ENCODE results near the gene SMAD9. TPM values are rescaled to one million over a fixed set of nuclear protein-coding genes. Genes with fewer than 3 reads are reported as not detected.

SMAD9 gene
- total and polyA plus RNA-seq, 2 of the 8 experiments (the other 6 are each of a cell fraction or from before 2014, with no cell fraction given): 0.45 to 1.0 TPM

DNA sequence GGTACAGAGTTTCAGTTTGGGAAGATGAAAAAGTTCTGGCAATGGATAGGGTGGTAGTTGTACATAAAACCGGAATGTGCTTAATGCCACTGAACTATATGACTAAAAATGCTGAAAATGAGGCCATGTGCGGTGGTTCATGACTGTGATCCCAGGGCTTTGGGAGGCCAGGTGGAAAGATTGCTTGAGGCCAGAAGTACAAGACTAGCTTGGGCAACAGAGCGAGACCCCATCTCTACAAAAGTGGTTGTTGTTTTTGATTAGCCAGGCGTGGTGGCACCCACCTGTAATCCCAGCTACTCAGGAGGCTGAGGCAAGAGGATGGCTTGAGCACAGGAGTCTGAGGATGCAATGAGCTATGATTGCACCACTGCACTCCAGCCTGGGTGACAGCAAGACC, 12.8 kb downstream of the SMAD9 start (continued):
- no peak for TF ChIP-seq RAD21 (IDR thresholded peaks at IDR 0.05 in 1 of 2, conservative IDR thresholded peaks at IDR 0.05 in 1 of 2; ENCODE audit: low read depth in 2 of 2, low read length in 2 of 2)
- TF ChIP-seq CTBP2 (IDR thresholded peaks at IDR 0.05; ENCODE audit: borderline replicate concordance, insufficient read depth, insufficient read length, low read length): no peak
- no peak for TF ChIP-seq SP2 (IDR thresholded peaks at IDR 0.05; ENCODE audit: low read length)
